GM23338 (cell line): Measurements from ENCODE around the gene ZNRF2.

Experiments
- EZH2 ChIP-seq: fragments of 200-600 bp; sonication (generic); IDR thresholded peaks from one replicate; pipeline ENCODE4 v1.8.0; 2017; ENCODE audit warnings: antibody characterized with exemption, mild to moderate bottlenecking, low read depth; ENCODE audit not compliant: unreplicated experiment
- EZH2phosphoT487 ChIP-seq: fragments of 200-600 bp; sonication (generic); IDR thresholded peaks from one replicate; pipeline ENCODE4 v1.8.1; 2018; ENCODE audit warnings: antibody characterized with exemption; ENCODE audit not compliant: unreplicated experiment
- POLR2AphosphoS5 ChIP-seq: IDR thresholded peaks from 2 replicates; pipeline ENCODE4 v1.6.1; 2016; ENCODE audit warnings: antibody characterized with exemption, low read depth
- TF ChIP-seq, protein P1 (sequence below): IDR thresholded peaks from one replicate; pipeline ENCODE4 v1.6.1; 2018; ENCODE audit warnings: antibody characterized with exemption; ENCODE audit not compliant: unreplicated experiment
- TF ChIP-seq, protein P2 (sequence below), 2 experiments: fragments of 200-600 bp in 1 of 2; sonication (generic) in 1 of 2; conservative IDR thresholded peaks; 2 replicates each; pipeline versions ENCODE4 v1.5.1 to v1.6.1; 2016 to 2017; ENCODE audit warnings: antibody characterized with exemption in 2 of 2, low read depth in 2 of 2, mild to moderate bottlenecking in 2 of 2, moderate library complexity in 1 of 2

DNA sequence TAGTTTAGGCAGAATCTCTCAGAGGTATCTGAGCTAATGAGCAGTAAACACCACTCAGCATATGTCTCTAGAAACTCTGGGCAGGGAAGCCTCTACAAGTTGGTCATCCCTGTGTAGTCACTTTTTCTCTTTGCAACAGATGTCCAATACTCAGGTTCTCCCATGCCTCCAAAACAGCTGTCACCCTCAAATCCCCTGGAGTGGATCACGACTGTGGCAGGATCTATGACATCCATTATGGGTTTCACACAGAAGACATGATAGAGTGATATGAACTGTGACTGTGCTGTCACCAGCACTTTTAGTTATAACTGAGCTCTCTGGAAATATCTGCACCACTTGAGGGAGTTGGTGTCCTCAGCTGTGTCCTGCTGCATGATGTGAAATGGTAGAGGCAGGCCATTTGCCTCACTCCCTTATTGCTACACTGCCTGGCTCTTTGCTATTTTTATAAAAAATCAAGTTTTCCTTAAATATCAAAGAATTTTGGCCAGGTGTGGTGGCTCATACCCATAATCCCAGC is 24.1 kb upstream of the ZNRF2 start:
- TF ChIP-seq, protein P1, sequence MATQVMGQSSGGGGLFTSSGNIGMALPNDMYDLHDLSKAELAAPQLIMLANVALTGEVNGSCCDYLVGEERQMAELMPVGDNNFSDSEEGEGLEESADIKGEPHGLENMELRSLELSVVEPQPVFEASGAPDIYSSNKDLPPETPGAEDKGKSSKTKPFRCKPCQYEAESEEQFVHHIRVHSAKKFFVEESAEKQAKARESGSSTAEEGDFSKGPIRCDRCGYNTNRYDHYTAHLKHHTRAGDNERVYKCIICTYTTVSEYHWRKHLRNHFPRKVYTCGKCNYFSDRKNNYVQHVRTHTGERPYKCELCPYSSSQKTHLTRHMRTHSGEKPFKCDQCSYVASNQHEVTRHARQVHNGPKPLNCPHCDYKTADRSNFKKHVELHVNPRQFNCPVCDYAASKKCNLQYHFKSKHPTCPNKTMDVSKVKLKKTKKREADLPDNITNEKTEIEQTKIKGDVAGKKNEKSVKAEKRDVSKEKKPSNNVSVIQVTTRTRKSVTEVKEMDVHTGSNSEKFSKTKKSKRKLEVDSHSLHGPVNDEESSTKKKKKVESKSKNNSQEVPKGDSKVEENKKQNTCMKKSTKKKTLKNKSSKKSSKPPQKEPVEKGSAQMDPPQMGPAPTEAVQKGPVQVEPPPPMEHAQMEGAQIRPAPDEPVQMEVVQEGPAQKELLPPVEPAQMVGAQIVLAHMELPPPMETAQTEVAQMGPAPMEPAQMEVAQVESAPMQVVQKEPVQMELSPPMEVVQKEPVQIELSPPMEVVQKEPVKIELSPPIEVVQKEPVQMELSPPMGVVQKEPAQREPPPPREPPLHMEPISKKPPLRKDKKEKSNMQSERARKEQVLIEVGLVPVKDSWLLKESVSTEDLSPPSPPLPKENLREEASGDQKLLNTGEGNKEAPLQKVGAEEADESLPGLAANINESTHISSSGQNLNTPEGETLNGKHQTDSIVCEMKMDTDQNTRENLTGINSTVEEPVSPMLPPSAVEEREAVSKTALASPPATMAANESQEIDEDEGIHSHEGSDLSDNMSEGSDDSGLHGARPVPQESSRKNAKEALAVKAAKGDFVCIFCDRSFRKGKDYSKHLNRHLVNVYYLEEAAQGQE: no peak
- TF ChIP-seq, protein P2, sequence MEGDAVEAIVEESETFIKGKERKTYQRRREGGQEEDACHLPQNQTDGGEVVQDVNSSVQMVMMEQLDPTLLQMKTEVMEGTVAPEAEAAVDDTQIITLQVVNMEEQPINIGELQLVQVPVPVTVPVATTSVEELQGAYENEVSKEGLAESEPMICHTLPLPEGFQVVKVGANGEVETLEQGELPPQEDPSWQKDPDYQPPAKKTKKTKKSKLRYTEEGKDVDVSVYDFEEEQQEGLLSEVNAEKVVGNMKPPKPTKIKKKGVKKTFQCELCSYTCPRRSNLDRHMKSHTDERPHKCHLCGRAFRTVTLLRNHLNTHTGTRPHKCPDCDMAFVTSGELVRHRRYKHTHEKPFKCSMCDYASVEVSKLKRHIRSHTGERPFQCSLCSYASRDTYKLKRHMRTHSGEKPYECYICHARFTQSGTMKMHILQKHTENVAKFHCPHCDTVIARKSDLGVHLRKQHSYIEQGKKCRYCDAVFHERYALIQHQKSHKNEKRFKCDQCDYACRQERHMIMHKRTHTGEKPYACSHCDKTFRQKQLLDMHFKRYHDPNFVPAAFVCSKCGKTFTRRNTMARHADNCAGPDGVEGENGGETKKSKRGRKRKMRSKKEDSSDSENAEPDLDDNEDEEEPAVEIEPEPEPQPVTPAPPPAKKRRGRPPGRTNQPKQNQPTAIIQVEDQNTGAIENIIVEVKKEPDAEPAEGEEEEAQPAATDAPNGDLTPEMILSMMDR (conservative IDR thresholded peaks at IDR 0.05; ENCODE audit: low read depth in 2 of 2): no peak
- TF ChIP-seq POLR2AphosphoS5 (no peak), EZH2 (no peak), EZH2phosphoT487 (no peak)
